ENCODE data around the gene RBBP8NL.

GRCh38 chr20:62455929-62456328 lies 28.6 kb upstream of the RBBP8NL start:
- no peak for TF ChIP-seq POLR2A (IDR thresholded peaks at IDR 0.05)
- TF ChIP-seq CTCF (IDR thresholded peaks at IDR 0.05), result no peak
